Type B pancreatic cell (in vitro differentiated cells): Measurements from ENCODE around the gene RPS6KA4. TPM values are rescaled to one million over a fixed set of nuclear protein-coding genes. Genes with fewer than 3 reads are reported as not detected.

Experiments
- DNase-seq: peaks from one replicate; pipeline ENCODE4 v3.0.0; 2021; ENCODE audit warnings: mixed read lengths; ENCODE audit not compliant: unreplicated experiment; ENCODE audit errors: extremely low spot score
- H3K27ac Mint-ChIP-seq: 2 replicates; pipeline ENCODE4 v1.8.0; 2021; ENCODE audit warnings: mild to moderate bottlenecking, mixed read lengths
- H3K27me3 Mint-ChIP-seq: 2 replicates; pipeline ENCODE4 v1.8.0; 2021; ENCODE audit warnings: mixed read lengths
- H3K36me3 Mint-ChIP-seq: 2 replicates; pipeline ENCODE4 v1.8.0; 2021; ENCODE audit warnings: mixed read lengths
- H3K4me1 Mint-ChIP-seq: one replicate; pipeline ENCODE4 v1.8.0; 2021; ENCODE audit warnings: mixed read lengths; ENCODE audit not compliant: unreplicated experiment
- H3K4me3 Mint-ChIP-seq: 2 replicates; pipeline ENCODE4 v1.8.0; 2021; ENCODE audit warnings: mild to moderate bottlenecking, mixed read lengths
- H3K9me3 Mint-ChIP-seq: 2 replicates; pipeline ENCODE4 v1.8.0; 2021; ENCODE audit warnings: mixed read lengths
- total RNA-seq: library from RNA; stranded (reverse); gene quantifications from 2 replicates; pipeline ENCODE4 v1.2.1, GENCODE V29; 2021; ENCODE audit warnings: low replicate concordance
- TF ChIP-seq, protein P1 (sequence below): fragments of 200-600 bp; sonication (generic); conservative IDR thresholded peaks from 2 replicates; pipeline ENCODE4 v1.5.0; 2021; ENCODE audit warnings: antibody characterized with exemption, mild to moderate bottlenecking

RPS6KA4 gene
- total RNA-seq, 1 donor from 2014 or later: 26.4 TPM

DNA sequence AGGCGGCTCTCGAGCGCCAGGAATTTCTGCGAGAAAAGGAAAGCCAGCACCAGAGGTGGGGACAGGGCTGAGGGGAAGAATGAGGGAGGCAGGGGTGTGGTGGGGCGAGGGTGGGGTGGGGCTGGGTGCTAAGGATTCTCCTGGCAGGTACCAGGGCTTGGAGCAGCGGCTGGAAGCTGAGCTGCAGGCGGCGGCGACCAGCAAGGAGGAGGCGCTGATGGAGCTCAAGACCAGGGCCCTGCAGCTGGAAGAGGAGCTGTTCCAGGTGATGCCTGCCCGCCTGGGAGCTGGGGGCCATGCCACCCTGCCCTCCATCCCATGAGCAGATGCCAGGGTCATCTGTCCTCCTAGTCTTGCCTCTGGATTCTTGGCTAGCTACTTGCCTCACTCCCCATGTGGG, 9.6 kb upstream of the RPS6KA4 start:
- no peak for DNase-seq
- H3K27ac Mint-ChIP-seq: no peak overlapping the region
- no peaks in the 10 kb centered on the region for H3K9me3 Mint-ChIP-seq
- H3K4me1 Mint-ChIP-seq: peaks cover 4% of the 10 kb centered on the region
- H3K36me3 Mint-ChIP-seq: no peaks in the 10 kb centered on the region
- no peak overlapping the region for H3K4me3 Mint-ChIP-seq
- H3K27me3 Mint-ChIP-seq: no peaks in the 10 kb centered on the region
- TF ChIP-seq, protein P1, sequence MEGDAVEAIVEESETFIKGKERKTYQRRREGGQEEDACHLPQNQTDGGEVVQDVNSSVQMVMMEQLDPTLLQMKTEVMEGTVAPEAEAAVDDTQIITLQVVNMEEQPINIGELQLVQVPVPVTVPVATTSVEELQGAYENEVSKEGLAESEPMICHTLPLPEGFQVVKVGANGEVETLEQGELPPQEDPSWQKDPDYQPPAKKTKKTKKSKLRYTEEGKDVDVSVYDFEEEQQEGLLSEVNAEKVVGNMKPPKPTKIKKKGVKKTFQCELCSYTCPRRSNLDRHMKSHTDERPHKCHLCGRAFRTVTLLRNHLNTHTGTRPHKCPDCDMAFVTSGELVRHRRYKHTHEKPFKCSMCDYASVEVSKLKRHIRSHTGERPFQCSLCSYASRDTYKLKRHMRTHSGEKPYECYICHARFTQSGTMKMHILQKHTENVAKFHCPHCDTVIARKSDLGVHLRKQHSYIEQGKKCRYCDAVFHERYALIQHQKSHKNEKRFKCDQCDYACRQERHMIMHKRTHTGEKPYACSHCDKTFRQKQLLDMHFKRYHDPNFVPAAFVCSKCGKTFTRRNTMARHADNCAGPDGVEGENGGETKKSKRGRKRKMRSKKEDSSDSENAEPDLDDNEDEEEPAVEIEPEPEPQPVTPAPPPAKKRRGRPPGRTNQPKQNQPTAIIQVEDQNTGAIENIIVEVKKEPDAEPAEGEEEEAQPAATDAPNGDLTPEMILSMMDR: no peak

DNA sequence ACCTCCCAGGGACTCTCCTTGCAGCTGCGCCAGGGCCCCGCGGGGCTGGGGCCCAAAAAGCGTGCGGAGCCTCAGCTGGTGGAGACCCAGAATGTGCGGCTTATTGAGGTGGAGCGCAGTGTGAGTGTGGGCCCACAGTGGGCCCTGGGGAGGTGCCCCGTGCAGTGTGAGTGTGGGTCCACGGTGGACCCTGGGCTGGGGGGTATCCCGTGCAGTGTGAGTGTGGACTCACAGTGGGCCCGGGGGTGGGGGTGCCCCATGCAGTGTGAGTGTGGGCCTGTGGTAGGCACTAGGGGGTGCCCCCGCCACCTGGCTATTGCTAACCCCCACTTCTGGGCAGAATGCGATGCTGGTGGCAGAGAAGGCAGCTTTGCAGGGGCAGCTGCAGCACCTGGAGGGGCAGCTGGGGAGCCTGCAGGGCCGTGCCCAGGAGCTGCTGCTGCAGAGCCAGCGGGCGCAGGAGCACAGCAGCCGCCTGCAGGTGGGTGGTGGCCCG, 7.8 kb upstream of the RPS6KA4 start:
- no peaks in the 10 kb centered on the region for H3K27me3 Mint-ChIP-seq
- DNase-seq: no peak
- no peaks in the 10 kb centered on the region for H3K9me3 Mint-ChIP-seq
- TF ChIP-seq, protein P1: no peak
- H3K36me3 Mint-ChIP-seq: no peaks in the 10 kb centered on the region
- H3K4me1 Mint-ChIP-seq: peaks cover 4% of the 10 kb centered on the region
- H3K4me3 Mint-ChIP-seq: no peak overlapping the region
- H3K27ac Mint-ChIP-seq: no peak overlapping the region

DNA sequence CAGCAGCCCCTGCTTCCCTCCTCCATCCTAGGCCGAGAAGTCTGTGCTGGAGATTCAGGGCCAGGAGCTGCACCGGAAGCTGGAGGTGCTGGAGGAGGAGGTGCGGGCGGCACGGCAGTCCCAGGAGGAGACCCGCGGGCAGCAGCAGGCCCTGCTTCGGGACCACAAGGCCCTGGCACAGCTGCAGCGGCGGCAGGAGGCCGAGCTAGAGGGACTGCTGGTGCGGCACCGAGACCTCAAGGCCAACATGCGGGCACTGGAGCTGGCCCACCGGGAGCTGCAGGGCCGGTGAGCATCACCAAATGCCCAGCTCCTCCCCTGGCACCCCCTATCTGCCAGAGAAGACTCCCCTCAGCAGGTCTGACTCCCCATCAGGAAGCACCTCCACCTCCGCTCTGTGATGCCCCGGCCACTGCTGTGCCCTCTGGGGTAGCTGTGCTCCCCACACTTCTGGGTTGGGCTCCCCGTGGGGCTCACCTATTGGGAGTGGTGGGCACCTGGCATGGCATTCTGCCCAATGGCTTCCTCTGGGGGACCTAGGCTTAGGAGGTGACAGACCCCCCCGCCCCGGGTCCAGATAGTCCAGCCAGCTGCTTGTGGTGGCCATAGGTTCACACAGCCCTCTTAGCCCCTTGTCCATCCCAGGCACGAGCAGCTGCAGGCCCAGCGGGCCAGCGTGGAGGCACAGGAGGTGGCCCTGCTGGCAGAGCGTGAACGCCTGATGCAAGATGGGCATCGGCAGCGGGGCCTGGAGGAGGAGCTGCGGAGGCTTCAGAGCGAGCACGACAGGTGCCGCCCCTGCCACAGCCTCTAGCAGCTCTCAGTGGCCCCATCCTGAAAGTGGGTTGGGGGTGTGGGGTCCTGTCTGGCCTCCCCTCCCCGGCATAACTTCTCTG, 6.6 kb upstream of the RPS6KA4 start:
- Mint-ChIP-seq H3K27ac (no peak overlapping the region), H3K4me1 (peaks cover 5% of the 10 kb centered on the region), H3K9me3 (no peaks in the 10 kb centered on the region), H3K27me3 (no peaks in the 10 kb centered on the region), H3K36me3 (no peaks in the 10 kb centered on the region), H3K4me3 (no peak overlapping the region)
- no peak for DNase-seq
- TF ChIP-seq, protein P1: no peak

DNA sequence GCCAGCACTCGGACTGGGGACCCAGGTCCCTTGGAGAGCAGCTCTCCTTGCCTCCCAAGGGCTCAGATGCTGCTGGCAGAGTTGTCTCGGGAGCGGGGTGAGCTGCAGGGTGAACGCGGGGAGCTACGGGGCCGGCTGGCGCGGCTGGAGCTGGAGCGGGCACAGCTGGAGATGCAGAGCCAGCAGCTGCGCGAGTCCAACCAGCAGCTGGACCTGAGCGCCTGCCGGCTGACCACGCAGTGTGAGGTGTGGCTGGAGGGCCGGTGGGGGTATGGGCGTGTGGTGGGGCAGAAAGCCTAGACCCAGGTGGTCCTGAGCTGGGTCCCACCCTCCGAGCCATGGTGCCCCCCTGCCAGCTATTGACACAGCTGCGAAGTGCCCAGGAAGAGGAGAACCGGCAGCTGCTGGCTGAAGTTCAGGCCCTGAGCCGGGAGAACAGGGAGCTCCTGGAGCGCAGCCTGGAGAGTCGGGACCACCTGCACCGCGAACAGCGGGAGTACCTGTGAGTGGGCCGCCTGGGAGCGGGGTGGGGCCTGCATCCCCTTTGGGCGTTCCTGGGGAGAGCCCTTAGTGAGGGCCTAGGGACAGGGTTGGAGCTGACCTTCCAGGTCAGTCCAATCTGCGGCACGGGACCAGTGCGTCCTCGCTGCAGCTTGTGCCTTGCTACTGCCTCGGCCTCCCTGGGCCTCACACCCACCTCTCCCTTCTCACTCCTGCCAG, 5.8 kb upstream of the RPS6KA4 start:
- DNase-seq: no peak
- H3K36me3 Mint-ChIP-seq: no peaks in the 10 kb centered on the region
- peaks cover 11% of the 10 kb centered on the region for H3K4me1 Mint-ChIP-seq
- no peaks in the 10 kb centered on the region for H3K27me3 Mint-ChIP-seq
- no peaks in the 10 kb centered on the region for H3K9me3 Mint-ChIP-seq
- H3K4me3 Mint-ChIP-seq: no peak overlapping the region
- no peak overlapping the region for H3K27ac Mint-ChIP-seq
- TF ChIP-seq, protein P1: no peak

DNA sequence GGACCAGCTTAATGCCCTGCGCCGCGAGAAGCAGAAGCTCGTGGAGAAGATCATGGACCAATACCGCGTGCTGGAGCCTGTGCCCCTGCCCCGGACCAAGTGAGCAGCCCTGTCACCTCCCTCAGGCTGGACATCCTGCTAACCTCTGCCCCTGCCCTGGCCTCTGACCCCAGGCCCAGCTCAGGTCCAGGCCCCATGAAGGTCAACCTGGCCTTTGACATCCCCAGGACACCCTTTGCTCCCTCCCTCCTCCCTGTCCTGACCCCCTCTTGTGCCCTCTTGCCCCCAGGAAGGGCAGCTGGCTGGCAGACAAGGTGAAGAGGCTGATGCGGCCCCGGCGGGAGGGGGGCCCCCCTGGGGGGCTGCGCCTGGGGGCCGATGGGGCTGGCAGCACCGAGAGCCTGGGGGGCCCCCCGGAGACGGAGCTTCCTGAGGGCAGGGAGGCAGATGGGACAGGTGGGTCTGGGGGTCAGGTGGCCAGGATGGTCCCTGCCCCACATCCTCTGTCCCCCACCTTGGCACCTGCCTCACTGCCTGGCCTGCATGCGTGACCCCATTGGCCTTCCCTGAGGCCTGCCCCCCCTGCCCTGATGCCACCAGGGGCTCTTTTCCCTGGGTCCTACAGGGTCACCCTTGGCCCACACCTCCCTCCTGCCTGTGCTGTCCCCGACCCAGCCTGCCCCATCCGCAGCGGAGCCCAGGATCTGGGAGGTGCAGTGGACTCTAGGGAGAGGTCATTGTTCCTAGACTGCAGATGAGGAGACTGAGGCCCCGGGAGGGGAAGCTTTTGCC, 5.1 kb upstream of the RPS6KA4 start:
- Mint-ChIP-seq H3K27me3 (no peaks in the 10 kb centered on the region), H3K27ac (no peak overlapping the region), H3K4me1 (peaks cover 11% of the 10 kb centered on the region), H3K9me3 (no peaks in the 10 kb centered on the region), H3K36me3 (no peaks in the 10 kb centered on the region), H3K4me3 (no peak overlapping the region)
- no peak for DNase-seq
- TF ChIP-seq, protein P1: no peak
